Kidney (tissue), 14 donors: ENCODE measurements around the gene APOL3. TPM values are rescaled to one million over a fixed set of nuclear protein-coding genes. Genes with fewer than 3 reads are reported as not detected.
A peak's percentile ranks its signal among the peaks of the same experiment; 100 is the strongest.

Experiments used
- DNase-seq, 5 donors: peaks; one replicate each; pipeline ENCODE4 v3.0.0-alpha.2; 2013 to 2020
- FAIRE-seq: peaks from 2 replicates; lab custom pipeline; 2012; peaks lifted over from hg19 to GRCh38; lab: Jason Lieb, UNC
- H3K27ac ChIP-seq, 2 donors: one replicate each; pipeline ENCODE4 v1.7.0; 2013; ENCODE audit warnings: low read depth in 2 of 2, low read length in 2 of 2, inconsistent platforms in 1 of 2
- H3K27me3 ChIP-seq: one replicate; pipeline ENCODE4 v1.7.1; 2013; ENCODE audit warnings: low read length, inconsistent platforms; ENCODE audit not compliant: control insufficient read depth, insufficient read depth
- H3K36me3 ChIP-seq, 3 donors: one replicate each; pipeline versions ENCODE4 v1.7.0 to v1.7.1; 2013; ENCODE audit warnings: low read length in 3 of 3, control low read depth in 1 of 3, inconsistent platforms in 1 of 3; ENCODE audit not compliant: insufficient read depth in 3 of 3, control insufficient read depth in 2 of 3
- H3K4me1 ChIP-seq, 3 donors: one replicate each; pipeline versions ENCODE4 v1.7.0 to v1.7.1; 2013; ENCODE audit warnings: low read length in 3 of 3, inconsistent platforms in 1 of 3, low read depth in 1 of 3; ENCODE audit not compliant: control insufficient read depth in 2 of 3, insufficient read depth in 2 of 3
- H3K4me3 ChIP-seq, 3 donors: one replicate each; pipeline versions ENCODE4 v1.7.0 to v1.8.1; 2013; ENCODE audit warnings: low read length in 3 of 3, control low read depth in 1 of 3, inconsistent platforms in 1 of 3
- H3K9ac ChIP-seq, 3 donors: one replicate each; pipeline versions ENCODE4 v1.7.0 to v1.7.1; 2013; ENCODE audit warnings: low read length in 3 of 3, control low read depth in 1 of 3, inconsistent platforms in 1 of 3
- H3K9me3 ChIP-seq, 3 donors: one replicate each; pipeline versions ENCODE4 v1.7.0 to v1.7.1; 2013; ENCODE audit warnings: low read length in 3 of 3, control low read depth in 1 of 3, inconsistent platforms in 1 of 3; ENCODE audit not compliant: control insufficient read depth in 2 of 3, insufficient read depth in 1 of 3
- CTCF ChIP-seq: IDR thresholded peaks from 3 replicates; pipeline ENCODE4 v1.5.1; 2012; ENCODE audit warnings: mild to moderate bottlenecking, moderate library complexity, borderline replicate concordance; ENCODE audit not compliant: insufficient read depth; ENCODE audit errors: extremely low read depth
- intact Hi-C: fragments of 100-400 bp; cut with DNase I; formaldehyde crosslinking; loops from one replicate; pipeline ENCODE4 v1.11.1; 2022
- polyA plus RNA-seq: library from polyadenylated mRNA; stranded (reverse); fragments of 350-450 nt; fragmentation: Illumina TruSeq; extraction: RNeasy Lipid Tissue Mini Kit (QIAGEN cat#74804); gene quantifications from one replicate; pipeline ENCODE4 v1.2.3, GENCODE V29; 2014; ENCODE audit warnings: low read depth, low replicate concordance; ENCODE audit not compliant: insufficient read depth
- total RNA-seq: library from RNA; stranded (reverse); fragmentation: NEBNext Ultra II Directional; extraction: Animal tissue kit (Norgen Biotek cat#: 25700); gene quantifications from one replicate; pipeline ENCODE4 v1.2.1, GENCODE V29; 2021
- donor health status: control.
- donor health status: control.
- donor health status: control.
- donor health status: control.
- donor health status: control.
- donor health status: DM: yes; HTN: yes; CAD: no.
- donor health status: Normal renal cell carcinoma (clear cell type).

Gene APOL3
- total and polyA plus RNA-seq, 2 donors from 2014 or later, result 25.1 to 43.7 TPM

- Histone ChIP-seq H3K27ac (no peak overlapping the region), H3K27me3 (no peaks in the 10 kb centered on the region), H3K9me3 (no peaks in the 10 kb centered on the region), H3K9ac (no peak overlapping the region), H3K4me1 (peaks cover 3 to 8% (median 4%) of the 10 kb centered on the region in 3 donors), H3K4me3 (no peak overlapping the region), H3K36me3 (no peaks in the 10 kb centered on the region)
- FAIRE-seq (no peak), DNase-seq (peak in 1 of 5 donors; percentile 33)
- intact Hi-C loops, result no loop called here
- TF ChIP-seq CTCF, result no peak
These were observed 28.6 kb downstream of the APOL3 start for GRCh38 chr22:36131907-36132306.

- Histone ChIP-seq H3K9me3 (no peaks in the 10 kb centered on the region), H3K9ac (no peak overlapping the region), H3K27me3 (no peaks in the 10 kb centered on the region), H3K27ac (no peak overlapping the region), H3K4me3 (no peak overlapping the region), H3K4me1 (peaks cover 3 to 8% (median 4%) of the 10 kb centered on the region in 3 donors), H3K36me3 (no peaks in the 10 kb centered on the region)
- TF ChIP-seq CTCF, result no peak
- intact Hi-C loops, result loop anchor here (10.0 kb wide), 2 partner anchors 195 to 505 kb away; no protein-coding TSS in a partner anchor
- DNase-seq (no peak), FAIRE-seq (no peak)
These were observed 30.8 kb downstream of the APOL3 start for GRCh38 chr22:36129486-36130388.

GRCh38 chr22:36129071-36129470 is 31.5 kb downstream of the APOL3 start:
- Histone ChIP-seq H3K9ac (no peak overlapping the region), H3K27me3 (no peaks in the 10 kb centered on the region), H3K4me1 (peaks cover 2 to 4% (median 3%) of the 10 kb centered on the region in 3 donors), H3K27ac (no peak overlapping the region), H3K9me3 (no peaks in the 10 kb centered on the region), H3K36me3 (no peaks in the 10 kb centered on the region), H3K4me3 (no peak overlapping the region)
- TF ChIP-seq CTCF, result no peak
- intact Hi-C loops, result loop anchor here (10.0 kb wide), 2 partner anchors 194 to 504 kb away; no protein-coding TSS in a partner anchor
- DNase-seq (no peak), FAIRE-seq (no peak)
